ENCODE results near the gene PLCH2. TPM values are rescaled to one million over a fixed set of nuclear protein-coding genes. Genes with fewer than 3 reads are reported as not detected.

The PLCH2 gene
- total RNA-seq: under 0.01 TPM in 2 replicates

- no peak within 1 kb of the TSS for H3K4me3 ChIP-seq (ENCODE audit: low read depth, low read length)
- TF ChIP-seq, protein P1, sequence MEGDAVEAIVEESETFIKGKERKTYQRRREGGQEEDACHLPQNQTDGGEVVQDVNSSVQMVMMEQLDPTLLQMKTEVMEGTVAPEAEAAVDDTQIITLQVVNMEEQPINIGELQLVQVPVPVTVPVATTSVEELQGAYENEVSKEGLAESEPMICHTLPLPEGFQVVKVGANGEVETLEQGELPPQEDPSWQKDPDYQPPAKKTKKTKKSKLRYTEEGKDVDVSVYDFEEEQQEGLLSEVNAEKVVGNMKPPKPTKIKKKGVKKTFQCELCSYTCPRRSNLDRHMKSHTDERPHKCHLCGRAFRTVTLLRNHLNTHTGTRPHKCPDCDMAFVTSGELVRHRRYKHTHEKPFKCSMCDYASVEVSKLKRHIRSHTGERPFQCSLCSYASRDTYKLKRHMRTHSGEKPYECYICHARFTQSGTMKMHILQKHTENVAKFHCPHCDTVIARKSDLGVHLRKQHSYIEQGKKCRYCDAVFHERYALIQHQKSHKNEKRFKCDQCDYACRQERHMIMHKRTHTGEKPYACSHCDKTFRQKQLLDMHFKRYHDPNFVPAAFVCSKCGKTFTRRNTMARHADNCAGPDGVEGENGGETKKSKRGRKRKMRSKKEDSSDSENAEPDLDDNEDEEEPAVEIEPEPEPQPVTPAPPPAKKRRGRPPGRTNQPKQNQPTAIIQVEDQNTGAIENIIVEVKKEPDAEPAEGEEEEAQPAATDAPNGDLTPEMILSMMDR (IDR thresholded peaks at IDR 0.05; ENCODE audit: insufficient read depth, low read depth, low read length): no peak
- no peak for DNase-seq (ENCODE audit: low read depth)
These were observed at the start of gene PLCH2 for GRCh38 chr1:2476061-2476999. PLCH2 (plus strand) TSS chr1:2476289; CDS start chr1:2476589, 300 bp downstream.

DNA sequence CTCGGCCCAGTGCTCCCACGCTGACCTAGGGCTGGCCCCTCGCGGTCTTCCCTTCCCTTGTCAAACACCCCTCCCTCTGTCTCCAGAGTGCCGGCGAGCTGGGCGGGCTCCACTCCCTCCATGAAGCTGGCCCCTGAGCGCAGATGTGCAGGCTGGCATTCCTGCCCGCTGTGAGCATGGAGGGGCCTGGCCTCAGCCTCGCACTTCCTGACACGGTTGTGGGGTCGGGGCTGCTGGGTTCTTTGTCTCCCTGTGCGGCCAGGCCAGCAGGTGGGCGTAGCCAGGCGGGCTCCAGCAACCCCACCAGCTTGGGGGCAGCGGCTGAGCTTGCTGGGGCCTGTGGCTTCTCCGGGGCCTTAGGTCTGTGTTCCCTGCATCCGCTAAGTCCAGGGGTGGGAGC, 49.5 kb upstream of the PLCH2 start:
- TF ChIP-seq, protein P1 (IDR thresholded peaks at IDR 0.05; ENCODE audit: insufficient read depth, low read depth, low read length): no peak
- DNase-seq (ENCODE audit: low read depth): no peak
- no peak overlapping the region for H3K4me3 ChIP-seq (ENCODE audit: low read depth, low read length)

- no peak overlapping the region for H3K4me3 ChIP-seq (ENCODE audit: low read depth, low read length)
- DNase-seq (ENCODE audit: low read depth): no peak
- TF ChIP-seq, protein P1 (IDR thresholded peaks at IDR 0.05; ENCODE audit: insufficient read depth, low read depth, low read length): no peak
These were observed 49.0 kb upstream of the PLCH2 start for GRCh38 chr1:2427051-2427450.

DNA sequence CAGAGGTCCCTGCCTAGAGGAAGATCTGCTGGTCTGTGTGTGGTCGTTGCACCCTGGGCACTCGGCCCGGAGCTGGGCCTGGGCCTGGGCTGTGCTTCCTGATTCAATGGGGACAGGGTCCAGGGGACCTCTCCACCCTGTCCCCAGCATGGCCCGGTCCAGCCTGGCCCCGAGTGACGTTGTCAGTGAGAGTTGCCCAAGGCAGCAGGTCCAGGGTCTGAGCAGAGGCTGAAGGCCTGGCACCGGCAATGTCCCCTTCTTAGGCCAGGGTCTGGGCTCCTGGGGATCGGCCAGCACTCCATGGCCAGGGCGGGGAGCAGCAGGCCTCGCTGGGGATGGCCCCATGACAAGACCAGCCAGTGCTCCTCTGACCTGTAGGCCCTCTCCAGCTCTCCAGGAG, 48.1 kb upstream of the PLCH2 start:
- TF ChIP-seq, protein P1 (IDR thresholded peaks at IDR 0.05; ENCODE audit: insufficient read depth, low read depth, low read length): no peak
- H3K4me3 ChIP-seq (ENCODE audit: low read depth, low read length): no peak overlapping the region
- DNase-seq (ENCODE audit: low read depth): no peak

DNA sequence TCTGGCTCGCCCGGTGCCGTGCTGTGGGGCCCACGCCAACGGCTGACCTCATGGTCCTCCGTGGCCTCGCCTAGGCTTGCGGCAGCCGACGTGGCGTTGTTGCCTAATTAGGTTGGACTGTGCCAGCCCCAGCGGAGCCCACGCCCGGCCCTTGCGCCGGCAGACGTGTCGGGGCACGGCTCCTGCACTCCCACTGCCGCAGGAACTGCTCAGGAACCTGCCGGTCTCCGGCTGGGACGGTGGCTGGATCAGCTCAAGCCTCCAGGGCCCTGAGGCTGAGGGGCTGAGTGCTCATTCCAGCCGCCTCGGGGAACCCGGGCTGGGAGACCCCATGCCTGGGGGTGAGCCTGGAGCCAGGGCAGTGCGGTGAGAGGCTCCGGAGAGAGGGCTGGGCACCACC, 47.6 kb upstream of the PLCH2 start:
- no peak for DNase-seq (ENCODE audit: low read depth)
- TF ChIP-seq, protein P1 (IDR thresholded peaks at IDR 0.05; ENCODE audit: insufficient read depth, low read depth, low read length): no peak
- no peak overlapping the region for H3K4me3 ChIP-seq (ENCODE audit: low read depth, low read length)

- no peak overlapping the region for H3K4me3 ChIP-seq (ENCODE audit: low read depth, low read length)
- DNase-seq (ENCODE audit: low read depth): no peak
- TF ChIP-seq, protein P1 (IDR thresholded peaks at IDR 0.05; ENCODE audit: insufficient read depth, low read depth, low read length): peak; percentile 25
These were observed 46.1 kb upstream of the PLCH2 start for GRCh38 chr1:2429780-2430591.

All from fibroblast of villous mesenchyme (primary cell).